GM10248 (cell line): ENCODE data around the gene AMPD3.

ENCODE experiments used
- CTCF ChIA-PET: fragments of 300-600 bp; sonication (Branson Sonifier 250); formaldehyde crosslinking; extraction: SDS; loops from one replicate; lab custom pipeline; 2021; ENCODE audit warnings: antibody characterized with exemption; lab: Yijun Ruan, JAX
- POLR2A ChIA-PET: fragments of 350-650 bp; sonication (Branson Sonifier 250); formaldehyde crosslinking; extraction: SDS; loops from one replicate; lab custom pipeline; 2020; ENCODE audit warnings: antibody characterized with exemption; lab: Yijun Ruan, JAX
- DNase-seq: peaks from one replicate; pipeline ENCODE4 v3.0.0; 2012; ENCODE audit errors: extremely low spot score
- TF ChIP-seq, protein P1 (sequence below): IDR thresholded peaks from 2 replicates; pipeline ENCODE4 v1.5.1; 2012; ENCODE audit warnings: mild to moderate bottlenecking, low read depth; ENCODE audit errors: extremely low read depth, missing control alignments, control extremely low read depth

The AMPD3 gene

DNA sequence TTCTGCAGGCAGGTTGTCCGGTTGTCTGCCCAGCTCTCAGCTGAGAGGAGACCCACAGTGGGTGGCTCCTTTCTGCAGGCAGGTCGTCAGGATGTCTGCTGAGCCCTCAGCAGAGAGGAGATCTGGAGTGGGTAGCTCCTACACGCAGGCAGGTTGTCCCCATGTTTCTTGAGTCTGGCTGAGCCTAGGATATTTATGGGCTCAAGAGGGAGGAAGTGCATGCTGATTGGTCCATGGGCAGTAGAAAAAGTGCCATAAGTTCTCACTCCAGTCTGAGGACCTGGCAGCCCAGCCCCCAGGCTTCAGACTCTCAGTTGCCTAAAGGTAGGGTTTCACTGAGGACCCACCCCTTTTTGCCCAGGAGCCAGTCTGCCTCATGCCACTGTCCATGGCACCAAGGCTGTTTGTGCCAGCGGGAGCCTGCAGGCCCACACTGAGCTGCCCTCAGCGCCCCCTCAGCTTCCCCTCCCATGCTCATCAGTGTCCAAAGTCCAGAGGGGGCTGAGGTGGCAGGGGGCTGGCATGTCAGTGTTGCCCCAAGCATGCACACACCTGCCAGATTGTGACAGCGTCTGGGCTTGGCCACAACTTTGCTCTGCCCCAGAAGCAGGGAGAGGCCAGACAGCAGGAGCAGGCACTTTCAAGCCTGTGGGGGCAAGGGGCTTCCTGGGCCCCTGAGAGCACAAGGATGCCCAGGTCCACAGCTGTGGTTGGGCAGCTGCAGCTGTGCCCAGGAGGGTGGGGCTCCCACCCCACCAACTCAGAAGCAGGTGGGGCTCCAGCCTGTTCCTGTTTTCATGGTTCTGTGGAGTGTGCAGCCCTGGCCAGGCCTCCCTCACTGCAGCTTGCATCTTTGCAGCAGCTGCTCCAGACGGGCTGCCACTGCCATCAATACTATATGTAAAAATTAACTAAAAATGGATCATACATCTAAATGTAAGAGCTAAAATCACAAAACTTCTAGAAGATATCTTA is 89.7 kb downstream of the AMPD3 start:
- DNase-seq, result no peak
- POLR2A ChIA-PET, result no interaction called here
- TF ChIP-seq, protein P1, sequence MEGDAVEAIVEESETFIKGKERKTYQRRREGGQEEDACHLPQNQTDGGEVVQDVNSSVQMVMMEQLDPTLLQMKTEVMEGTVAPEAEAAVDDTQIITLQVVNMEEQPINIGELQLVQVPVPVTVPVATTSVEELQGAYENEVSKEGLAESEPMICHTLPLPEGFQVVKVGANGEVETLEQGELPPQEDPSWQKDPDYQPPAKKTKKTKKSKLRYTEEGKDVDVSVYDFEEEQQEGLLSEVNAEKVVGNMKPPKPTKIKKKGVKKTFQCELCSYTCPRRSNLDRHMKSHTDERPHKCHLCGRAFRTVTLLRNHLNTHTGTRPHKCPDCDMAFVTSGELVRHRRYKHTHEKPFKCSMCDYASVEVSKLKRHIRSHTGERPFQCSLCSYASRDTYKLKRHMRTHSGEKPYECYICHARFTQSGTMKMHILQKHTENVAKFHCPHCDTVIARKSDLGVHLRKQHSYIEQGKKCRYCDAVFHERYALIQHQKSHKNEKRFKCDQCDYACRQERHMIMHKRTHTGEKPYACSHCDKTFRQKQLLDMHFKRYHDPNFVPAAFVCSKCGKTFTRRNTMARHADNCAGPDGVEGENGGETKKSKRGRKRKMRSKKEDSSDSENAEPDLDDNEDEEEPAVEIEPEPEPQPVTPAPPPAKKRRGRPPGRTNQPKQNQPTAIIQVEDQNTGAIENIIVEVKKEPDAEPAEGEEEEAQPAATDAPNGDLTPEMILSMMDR, result no peak
- CTCF ChIA-PET, result interaction anchor here (1.1 to 5.7 kb wide), 3 partner anchors 11 to 26 kb away, joined by 3 to 47 read pairs (median 3); no protein-coding TSS in a partner anchor

GRCh38 chr11:10550503-10551289 is 95.6 kb downstream of the AMPD3 start:
- TF ChIP-seq, protein P1, result no peak
- ChIA-PET POLR2A (no interaction called here), CTCF (interaction anchor here (0.8 to 2.9 kb wide), 2 partner anchors 10 to 89 kb away, joined by 3 to 14 read pairs; partner anchors contain the start of gene RNF141)
- no peak for DNase-seq

- TF ChIP-seq, protein P1, result no peak
- no peak for DNase-seq
- ChIA-PET CTCF (interaction anchor here (1.1 to 2.9 kb wide), 2 partner anchors 10 to 47 kb away, joined by 3 to 14 read pairs; partner anchors contain the start of gene RNF141), POLR2A (no interaction called here)
Observed at GRCh38 chr11:10551290-10551592, 96.2 kb downstream of the AMPD3 start.

DNA sequence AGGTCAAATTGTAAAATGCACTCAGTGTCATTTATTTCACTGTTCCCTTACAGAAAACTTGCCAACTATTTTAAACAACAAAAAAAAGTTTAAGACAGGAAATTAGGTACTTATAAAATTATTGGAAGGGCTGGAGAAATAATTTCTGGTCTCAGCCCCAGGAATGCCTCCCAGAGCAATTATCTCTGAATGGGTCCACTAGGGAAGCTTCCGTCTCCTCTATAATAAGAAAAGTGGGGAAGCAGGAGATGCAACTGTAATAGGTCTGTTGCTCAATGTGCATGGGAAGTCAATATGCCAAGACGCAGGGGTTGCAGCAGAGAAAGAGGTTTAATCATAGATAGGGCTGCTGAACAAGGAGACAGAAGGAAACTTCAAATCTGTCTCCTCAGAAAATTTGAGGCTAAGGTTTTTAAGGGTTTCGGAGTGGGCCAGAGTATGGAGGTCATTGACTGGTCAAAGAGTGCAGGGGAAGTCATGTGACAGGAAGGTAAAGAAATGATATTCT is 96.8 kb downstream of the AMPD3 start:
- POLR2A ChIA-PET, result no interaction called here
- CTCF ChIA-PET, result interaction anchor here (1.1 to 2.9 kb wide), 2 partner anchors 11 to 46 kb away, joined by 3 to 14 read pairs; partner anchors contain the start of gene RNF141

DNA sequence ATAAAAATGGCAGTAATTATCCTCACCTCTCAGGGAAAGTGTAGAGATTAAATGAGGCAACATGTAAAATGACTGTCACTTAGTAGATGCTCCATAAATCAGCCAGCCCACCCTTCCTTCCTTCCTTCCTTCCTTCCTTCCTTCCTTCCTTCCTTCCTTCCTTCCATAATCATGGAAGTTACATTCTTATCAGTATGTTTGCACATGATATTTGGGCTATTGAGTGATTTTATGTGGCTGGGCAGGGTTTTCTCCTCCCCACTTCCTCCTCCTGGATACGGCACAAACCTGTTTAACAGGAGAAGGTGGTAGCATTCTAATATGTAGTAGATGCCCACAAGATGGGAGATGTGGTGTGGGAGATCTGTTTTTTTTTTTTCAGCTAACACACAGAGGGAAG is 101.5 kb downstream of the AMPD3 start:
- TF ChIP-seq, protein P1, result no peak
- DNase-seq, result no peak

More for the DNA sequence above, 96.8 kb downstream of the AMPD3 start:
- TF ChIP-seq, protein P1, result no peak
- no peak for DNase-seq

More for the DNA sequence above, 101.5 kb downstream of the AMPD3 start:
- CTCF ChIA-PET, result interaction anchor here (1.9 kb wide), 1 partner anchor 8 kb away, joined by 5 read pairs; no protein-coding TSS in a partner anchor
- POLR2A ChIA-PET, result no interaction called here
